HepG2 (cell line): ENCODE results near the gene ZNF440. TPM values are rescaled to one million over a fixed set of nuclear protein-coding genes. Genes with fewer than 3 reads are reported as not detected.

Source experiments
- ARID4A ChIP-seq: sonication (generic); formaldehyde crosslinking; IDR thresholded peaks from 2 replicates; pipeline ENCODE4 v1.5.0; 2020; ENCODE audit warnings: mild to moderate bottlenecking, missing genetic modification reagents, borderline replicate concordance
- FUBP1 ChIP-seq: sonication (generic); formaldehyde crosslinking; IDR thresholded peaks from 2 replicates; pipeline ENCODE4 v1.5.1; 2020; ENCODE audit warnings: missing genetic modification reagents, mild to moderate bottlenecking, borderline replicate concordance
- GTF3A ChIP-seq: sonication (generic); formaldehyde crosslinking; conservative IDR thresholded peaks from 2 replicates; pipeline ENCODE4 v1.4.0; 2020; ENCODE audit warnings: mild to moderate bottlenecking, missing genetic modification reagents
- HCFC1 ChIP-seq: fragments of 150-350 bp; IDR thresholded peaks from 2 replicates; pipeline ENCODE4 v1.6.1; 2014; ENCODE audit warnings: low read depth, low read length
- ONECUT2 ChIP-seq: sonication (generic); formaldehyde crosslinking; IDR thresholded peaks from 2 replicates; pipeline ENCODE4 v1.4.0; 2020; ENCODE audit warnings: missing genetic modification reagents
- PLRG1 ChIP-seq: fragments of 450-650 bp; conservative IDR thresholded peaks from 2 replicates; pipeline ENCODE4 v1.6.1; 2016
- RBAK ChIP-seq: sonication (generic); formaldehyde crosslinking; IDR thresholded peaks from 2 replicates; pipeline ENCODE4 v1.5.1; 2020; ENCODE audit warnings: mild to moderate bottlenecking, missing genetic modification reagents
- REPIN1 ChIP-seq: sonication (generic); formaldehyde crosslinking; IDR thresholded peaks from 2 replicates; pipeline ENCODE4 v1.8.0; 2022; ENCODE audit warnings: missing genetic modification reagents, low read depth, mild to moderate bottlenecking, borderline replicate concordance
- SIX1 ChIP-seq: sonication (generic); formaldehyde crosslinking; IDR thresholded peaks from 2 replicates; pipeline ENCODE4 v1.4.0; 2020; ENCODE audit warnings: missing genetic modification reagents, borderline replicate concordance
- ZFP91 ChIP-seq: sonication (generic); formaldehyde crosslinking; IDR thresholded peaks from 2 replicates; pipeline ENCODE4 v1.9.0; 2022; ENCODE audit warnings: missing genetic modification reagents, mild to moderate bottlenecking, borderline replicate concordance
- ZMYM3 ChIP-seq: sonication (generic); formaldehyde crosslinking; IDR thresholded peaks from 2 replicates; pipeline ENCODE4 v1.5.1; 2020; ENCODE audit warnings: mild to moderate bottlenecking, missing genetic modification reagents
- ZNF383 ChIP-seq: sonication (generic); formaldehyde crosslinking; IDR thresholded peaks from 2 replicates; pipeline ENCODE4 v1.4.0; 2020; ENCODE audit warnings: missing genetic modification reagents, mild to moderate bottlenecking, borderline replicate concordance
- ZNF609 ChIP-seq: sonication (generic); formaldehyde crosslinking; IDR thresholded peaks from 2 replicates; pipeline ENCODE4 v1.4.0; 2020; ENCODE audit warnings: mild to moderate bottlenecking, missing genetic modification reagents, borderline replicate concordance
- ZNF614 ChIP-seq: IDR thresholded peaks from 2 replicates; pipeline ENCODE4 v1.6.1; 2018; ENCODE audit warnings: missing biosample characterization, missing genetic modification reagents, inconsistent platforms, borderline replicate concordance
- ZSCAN12 ChIP-seq: sonication (generic); formaldehyde crosslinking; IDR thresholded peaks from 2 replicates; pipeline ENCODE4 v1.9.0; 2021; ENCODE audit warnings: mild to moderate bottlenecking, missing genetic modification reagents
- polyA plus RNA-seq, 8 experiments: library from polyadenylated mRNA; depleted of rRNA in 3 of 8; stranded (reverse) in 7 of 8; unstranded in 1 of 8; fragments of >200 nt; fragmentation: Illumina TruSeq in 4 of 8; extraction: Trizol in 4 of 8; gene quantifications; 2 replicates each; pipeline versions ENCODE4 v1.2.1 to v1.2.3, GENCODE V29; 2011 to 2016; ENCODE audit warnings: low read depth in 4 of 8, missing spikeins in 1 of 8, mixed read lengths in 1 of 8; ENCODE audit not compliant: insufficient read depth in 1 of 8
- total RNA-seq, 5 experiments: library from RNA; depleted of rRNA; stranded (reverse); fragments of >200 nt; fragmentation: Illumina TruSeq; extraction: Trizol; gene quantifications; 2 replicates each; pipeline ENCODE4 v1.2.3, GENCODE V29; 2016; ENCODE audit warnings: low read depth in 1 of 5

ZNF440 gene
- total and polyA plus RNA-seq, 2 of the 13 experiments (the other 11 are each of a cell fraction or from before 2014, with no cell fraction given), result 2.7 to 12.4 TPM

- peak; percentile 6; the same call in 1 of the 2 replicates for TF ChIP-seq ZSCAN12
- TF ChIP-seq HCFC1, result no peak
- no peak for TF ChIP-seq FUBP1
- TF ChIP-seq ZMYM3 (CRISPR knock-in tag), result no peak
- TF ChIP-seq PLRG1, result no peak
- TF ChIP-seq REPIN1 (CRISPR knock-in tag), result peak; percentile 52; the same call in 1 of the 2 replicates
- TF ChIP-seq ZNF614 (CRISPR knock-in tag), result no peak
- TF ChIP-seq GTF3A (CRISPR knock-in tag), result no peak; the same call in 1 of the 2 replicates
- TF ChIP-seq ONECUT2, result no peak
- TF ChIP-seq SIX1 (CRISPR knock-in tag), result 0 out of 2 replicates have a peak, but pooled peaks have one; percentile 18
- TF ChIP-seq ZNF383 (CRISPR knock-in tag), result no peak
- peak; percentile 90 for TF ChIP-seq ARID4A (CRISPR knock-in tag)
- no peak for TF ChIP-seq ZNF609
- no peak for TF ChIP-seq RBAK (CRISPR knock-in tag)
- peak; percentile 85; the same call in 1 of the 2 replicates for TF ChIP-seq ZFP91 (CRISPR knock-in tag)
Observed at GRCh38 chr19:11798391-11799330, 15.4 kb upstream of the ZNF440 start, which contains the start of gene ZNF491 (continued).
